Breast epithelium (tissue), 3 donors: ENCODE results near the gene MAP3K21.

Experiments used
- CTCF ChIP-seq, 3 donors: fragments of 450-650 bp; IDR thresholded peaks; one replicate each; pipeline ENCODE4 v1.5.1; 2016 to 2017; ENCODE audit warnings: antibody characterized with exemption in 3 of 3, mild to moderate bottlenecking in 3 of 3, moderate library complexity in 3 of 3
- POLR2A ChIP-seq: fragments of 450-650 bp; IDR thresholded peaks from one replicate; pipeline ENCODE4 v1.6.1; 2016; ENCODE audit warnings: antibody characterized with exemption, mild to moderate bottlenecking, moderate library complexity
- POLR2AphosphoS5 ChIP-seq, 3 donors: sonication (generic); formaldehyde crosslinking; IDR thresholded peaks; one replicate each; pipeline ENCODE4 v1.6.1; 2017; ENCODE audit warnings: antibody characterized with exemption in 3 of 3

- TF ChIP-seq CTCF (IDR thresholded peaks at IDR 0.05) = no peak
- no peak for TF ChIP-seq POLR2A
- no peak for TF ChIP-seq POLR2AphosphoS5 (IDR thresholded peaks at IDR 0.05)
These were observed 9.3 kb downstream of the MAP3K21 start for GRCh38 chr1:233336554-233337456.
